ENCODE results near the gene HEMK1. TPM values are rescaled to one million over a fixed set of nuclear protein-coding genes. Genes with fewer than 3 reads are reported as not detected.

HEMK1 gene
- total RNA-seq, 1 donor = 8.6 TPM

GRCh38 chr3:50627407-50628051 lies 58.2 kb downstream of the HEMK1 start:
- H3K4me3 ChIP-seq (ENCODE audit: low read depth, low read length) = no peak overlapping the region
- TF ChIP-seq CTCF (IDR thresholded peaks at IDR 0.05; ENCODE audit: insufficient read depth, low read depth, low read length) = peak; percentile 40
- DNase-seq (ENCODE audit: low read depth) = peak; percentile 20

GRCh38 chr3:50628601-50629000 lies 59.3 kb downstream of the HEMK1 start:
- no peak overlapping the region for H3K4me3 ChIP-seq (ENCODE audit: low read depth, low read length)
- DNase-seq (ENCODE audit: low read depth) = no peak
- no peak for TF ChIP-seq CTCF (IDR thresholded peaks at IDR 0.05; ENCODE audit: insufficient read depth, low read depth, low read length)

- no peak for TF ChIP-seq CTCF (IDR thresholded peaks at IDR 0.05; ENCODE audit: insufficient read depth, low read depth, low read length)
- no peak for DNase-seq (ENCODE audit: low read depth)
- no peak overlapping the region for H3K4me3 ChIP-seq (ENCODE audit: low read depth, low read length)
Observed at GRCh38 chr3:50630394-50630793, 61.1 kb downstream of the HEMK1 start.

GRCh38 chr3:50630877-50631276 lies 61.6 kb downstream of the HEMK1 start:
- DNase-seq (ENCODE audit: low read depth) = no peak
- no peak for TF ChIP-seq CTCF (IDR thresholded peaks at IDR 0.05; ENCODE audit: insufficient read depth, low read depth, low read length)
- no peak overlapping the region for H3K4me3 ChIP-seq (ENCODE audit: low read depth, low read length)

- DNase-seq (ENCODE audit: low read depth) = no peak
- TF ChIP-seq CTCF (IDR thresholded peaks at IDR 0.05; ENCODE audit: insufficient read depth, low read depth, low read length) = no peak
- no peak overlapping the region for H3K4me3 ChIP-seq (ENCODE audit: low read depth, low read length)
Observed at GRCh38 chr3:50632450-50632849, 63.1 kb downstream of the HEMK1 start.

GRCh38 chr3:50633230-50633790 lies 64.0 kb downstream of the HEMK1 start:
- H3K4me3 ChIP-seq (ENCODE audit: low read depth, low read length) = no peak overlapping the region
- DNase-seq (ENCODE audit: low read depth) = no peak
- no peak for TF ChIP-seq CTCF (IDR thresholded peaks at IDR 0.05; ENCODE audit: insufficient read depth, low read depth, low read length)

- DNase-seq (ENCODE audit: low read depth) = no peak
- TF ChIP-seq CTCF (IDR thresholded peaks at IDR 0.05; ENCODE audit: insufficient read depth, low read depth, low read length) = no peak
- no peak overlapping the region for H3K4me3 ChIP-seq (ENCODE audit: low read depth, low read length)
Observed at GRCh38 chr3:50635066-50635465, 65.7 kb downstream of the HEMK1 start.

All from fibroblast of villous mesenchyme (primary cell).